GM18951 (cell line): ENCODE data around the gene GMEB2.

Source experiments
- POLR2A ChIP-seq: IDR thresholded peaks from 4 replicates; pipeline ENCODE4 v1.6.1; 2011; ENCODE audit warnings: mild to moderate bottlenecking; ENCODE audit not compliant: insufficient read length, insufficient read depth; ENCODE audit errors: extremely low read depth
- in situ Hi-C: fragments of 300-500 bp; cut with MboI; formaldehyde crosslinking; loops from one replicate; pipeline ENCODE4 v1.12.0; 2022; ENCODE audit warnings: low sequenced_read_pairs, mixed read lengths, inconsistent platforms; ENCODE audit not compliant: unreplicated experiment

The GMEB2 gene

GRCh38 chr20:63590218-63591146 lies 36.4 kb downstream of the GMEB2 start:
- TF ChIP-seq POLR2A = no peak
- in situ Hi-C loops = no loop called here

DNA sequence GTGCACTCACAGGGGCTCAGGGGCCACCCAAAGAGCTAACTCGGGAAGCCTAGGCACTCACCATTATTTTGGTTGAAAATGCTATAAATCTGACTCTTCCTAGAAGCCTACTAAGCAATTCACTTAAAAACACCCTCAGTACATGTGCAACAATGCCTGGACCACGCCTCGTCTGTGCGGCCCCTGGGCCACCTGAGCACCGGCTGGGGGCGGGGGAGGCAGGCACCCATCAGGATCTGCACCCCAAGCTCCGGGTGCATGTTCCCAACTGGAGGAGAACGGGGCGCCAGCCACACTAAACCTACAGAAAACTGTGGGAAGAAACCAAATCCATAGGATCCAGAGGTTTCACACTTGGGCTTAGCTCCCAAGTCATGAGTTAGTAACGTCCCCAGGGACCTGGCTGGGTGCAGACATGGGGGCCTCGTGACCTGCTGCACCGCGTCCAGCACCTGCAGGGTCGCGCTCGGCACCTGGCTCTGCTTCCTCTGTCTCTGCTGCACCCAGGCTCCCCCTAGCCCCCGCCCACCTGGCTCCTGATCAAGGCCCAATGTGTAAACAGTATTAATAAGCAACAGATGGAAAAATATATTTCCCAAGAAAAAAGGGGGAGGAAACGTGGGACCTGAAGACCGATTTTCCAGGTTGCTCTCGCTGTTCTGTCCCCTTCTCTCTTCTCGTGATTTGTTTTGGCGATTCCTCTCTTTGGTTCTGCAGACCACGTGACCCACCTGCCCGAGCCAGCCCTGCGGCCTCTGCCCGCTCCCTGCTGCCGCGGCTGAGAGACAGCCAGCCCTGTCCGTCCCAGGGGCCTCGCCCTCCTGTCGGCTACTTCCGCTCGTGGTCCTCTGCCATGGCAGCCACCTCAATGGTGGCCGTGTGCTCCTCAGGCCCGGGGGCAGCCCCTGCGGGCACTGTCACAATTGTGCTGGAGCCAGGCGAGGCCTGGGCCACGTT lies 37.4 kb downstream of the GMEB2 start:
- TF ChIP-seq POLR2A = no peak
- in situ Hi-C loops = no loop called here

DNA sequence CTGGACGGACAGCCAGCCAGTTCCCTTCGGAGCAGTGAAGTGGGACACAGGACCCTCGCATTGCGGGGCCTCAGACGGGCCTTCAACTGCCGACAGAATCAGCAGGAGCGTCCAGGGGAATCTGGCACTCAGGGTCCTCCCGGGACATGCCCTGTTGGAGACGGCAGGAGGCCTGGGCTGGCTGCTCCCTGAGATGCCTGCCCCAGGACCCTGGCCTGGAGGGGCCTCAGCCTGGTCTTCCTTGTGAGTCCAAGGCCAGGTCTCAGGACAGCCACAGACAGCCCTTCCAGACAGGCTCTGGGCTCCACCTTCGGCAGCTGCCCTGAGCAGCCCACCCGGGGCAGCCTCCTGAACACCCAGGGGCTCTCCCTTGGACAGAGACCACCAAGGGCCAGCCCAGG lies 38.3 kb downstream of the GMEB2 start:
- no peak for TF ChIP-seq POLR2A
- in situ Hi-C loops = no loop called here

- in situ Hi-C loops = no loop called here
Observed at GRCh38 chr20:63587776-63588591, 38.9 kb downstream of the GMEB2 start.

DNA sequence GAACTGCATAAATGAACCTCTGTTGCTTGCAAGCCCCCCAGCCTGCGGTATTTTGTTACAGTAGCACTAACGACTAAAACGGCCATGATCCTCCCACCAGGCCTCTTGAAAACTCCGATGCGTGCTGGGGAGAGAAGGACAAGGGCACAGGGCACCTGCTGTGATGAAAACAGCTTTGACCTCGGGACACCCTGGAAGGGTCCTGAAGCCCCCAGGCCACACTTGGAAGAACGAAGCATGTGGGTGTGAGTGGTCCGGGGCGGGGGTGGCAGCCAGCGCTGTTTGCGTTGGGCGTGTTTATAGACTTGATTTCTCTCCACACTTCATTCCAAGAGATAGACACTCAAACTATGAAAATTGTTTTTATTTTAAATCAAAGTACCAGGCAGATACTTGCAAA lies 39.6 kb downstream of the GMEB2 start:
- TF ChIP-seq POLR2A = no peak

More at GRCh38 chr20:63587776-63588591, 38.9 kb downstream of the GMEB2 start:
- no peak for TF ChIP-seq POLR2A

GRCh38 chr20:63586797-63587196 lies 40.1 kb downstream of the GMEB2 start:
- TF ChIP-seq POLR2A = no peak
- in situ Hi-C loops = no loop called here

More for the DNA sequence above, 39.6 kb downstream of the GMEB2 start:
- in situ Hi-C loops = no loop called here

DNA sequence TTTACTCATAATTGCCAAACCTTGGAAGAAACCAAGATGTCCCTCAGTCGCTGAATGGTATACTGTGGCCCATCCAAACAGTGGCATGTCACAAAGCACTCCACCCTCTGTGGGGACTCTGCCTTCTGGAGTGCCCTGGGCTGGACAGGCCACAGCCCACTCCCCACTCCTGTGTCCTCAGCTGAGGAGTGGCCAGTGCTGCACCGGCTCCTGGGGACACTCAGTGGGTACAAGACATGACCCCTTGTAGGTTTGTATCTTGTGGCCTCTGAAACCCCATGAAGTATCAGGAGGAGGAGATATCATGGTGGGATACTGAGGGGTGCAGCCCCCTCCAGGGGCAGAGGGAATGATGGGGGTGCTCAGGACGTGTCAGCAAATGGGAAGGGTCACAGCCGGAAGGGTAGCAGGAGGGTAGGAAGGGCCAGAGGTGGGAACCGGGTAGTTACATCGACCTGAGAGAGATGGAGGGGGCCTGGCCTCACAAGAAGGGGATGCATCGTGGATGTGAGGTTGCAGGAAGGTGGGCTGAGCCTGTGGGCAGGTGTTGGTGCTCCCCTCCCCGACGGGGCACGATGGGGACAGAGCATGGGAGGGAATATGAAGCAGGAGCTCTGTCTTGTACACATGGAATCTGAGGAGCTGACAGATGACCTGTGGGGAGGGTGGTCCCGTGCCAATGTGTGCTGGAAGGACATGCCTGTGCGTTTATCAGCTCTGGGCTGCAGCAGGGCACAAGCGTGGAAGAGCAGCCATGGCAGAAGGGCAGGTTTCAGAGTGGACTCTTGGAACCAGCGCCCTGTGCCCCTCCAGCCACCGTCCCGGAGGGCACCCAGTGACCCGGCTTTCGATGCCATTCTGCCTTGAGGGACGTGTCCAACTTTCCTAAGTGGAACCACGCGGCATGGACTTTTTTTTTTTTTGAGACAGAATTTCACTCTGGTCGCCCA lies 41.0 kb downstream of the GMEB2 start:
- in situ Hi-C loops = no loop called here
- TF ChIP-seq POLR2A = no peak

DNA sequence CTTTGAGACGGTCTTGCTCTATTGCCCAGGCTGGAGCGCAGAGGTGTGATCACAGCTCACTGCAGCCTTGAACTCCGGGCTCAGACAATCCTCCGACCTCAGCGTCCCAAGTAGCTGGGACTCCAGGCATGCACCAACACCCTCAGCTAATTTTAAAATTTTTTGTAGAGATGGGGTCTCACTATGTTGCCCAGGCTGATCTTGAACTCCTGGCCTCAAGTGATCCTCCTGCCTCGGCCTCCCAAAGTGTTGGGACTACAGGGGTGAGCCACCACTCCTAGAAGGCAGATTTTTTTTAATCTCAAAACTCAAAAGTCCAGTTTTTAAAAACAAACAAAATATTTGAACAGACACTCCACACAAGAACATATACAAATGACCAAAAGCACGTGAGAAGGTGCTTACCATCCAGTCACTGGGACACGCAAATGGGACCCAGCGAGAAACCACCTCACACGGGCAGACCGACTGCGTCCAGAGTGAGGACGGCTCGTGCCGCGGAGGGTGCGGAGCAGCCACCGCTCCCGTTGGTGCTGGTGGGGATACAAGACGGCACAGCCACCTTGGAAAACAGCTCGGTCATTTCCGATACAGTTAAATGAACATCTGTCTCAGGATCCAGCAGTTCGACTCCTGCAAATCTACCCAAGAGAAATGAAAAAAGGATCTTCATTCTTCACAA lies 44.4 kb downstream of the GMEB2 start:
- no peak for TF ChIP-seq POLR2A
- in situ Hi-C loops = no loop called here

DNA sequence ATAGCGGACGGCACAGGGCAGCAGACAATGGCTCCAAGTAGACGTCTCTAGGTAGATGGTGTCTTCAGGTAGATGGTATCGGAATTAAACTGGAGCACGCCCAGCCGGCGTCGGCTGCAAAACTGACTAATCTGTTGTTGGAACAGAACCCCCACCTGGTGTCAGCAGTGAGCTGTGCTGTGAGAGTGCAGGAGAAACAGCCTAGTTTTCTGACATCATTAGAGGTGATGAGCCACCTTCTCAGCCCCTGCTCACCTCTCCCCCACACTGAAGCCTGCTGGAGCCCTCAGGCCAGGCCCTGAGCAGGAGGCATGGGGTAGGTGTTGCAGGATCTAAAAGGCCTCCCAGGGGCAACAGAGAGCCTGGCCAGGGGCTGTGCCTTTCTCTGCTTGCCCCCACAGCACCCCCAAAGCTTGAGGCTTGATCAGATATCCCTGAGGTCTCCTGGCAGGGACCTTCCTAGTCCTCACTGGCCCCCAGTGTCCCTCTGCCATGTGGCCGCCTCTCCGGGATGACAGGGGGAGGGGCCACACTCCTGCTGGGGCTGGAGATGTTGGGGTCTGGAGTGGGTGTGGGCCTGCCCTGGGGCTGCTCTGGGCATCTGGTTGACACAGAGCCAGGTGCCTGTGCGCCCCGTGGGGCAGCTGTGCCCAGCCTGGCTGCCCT lies 46.0 kb downstream of the GMEB2 start:
- no peak for TF ChIP-seq POLR2A
- in situ Hi-C loops = no loop called here

DNA sequence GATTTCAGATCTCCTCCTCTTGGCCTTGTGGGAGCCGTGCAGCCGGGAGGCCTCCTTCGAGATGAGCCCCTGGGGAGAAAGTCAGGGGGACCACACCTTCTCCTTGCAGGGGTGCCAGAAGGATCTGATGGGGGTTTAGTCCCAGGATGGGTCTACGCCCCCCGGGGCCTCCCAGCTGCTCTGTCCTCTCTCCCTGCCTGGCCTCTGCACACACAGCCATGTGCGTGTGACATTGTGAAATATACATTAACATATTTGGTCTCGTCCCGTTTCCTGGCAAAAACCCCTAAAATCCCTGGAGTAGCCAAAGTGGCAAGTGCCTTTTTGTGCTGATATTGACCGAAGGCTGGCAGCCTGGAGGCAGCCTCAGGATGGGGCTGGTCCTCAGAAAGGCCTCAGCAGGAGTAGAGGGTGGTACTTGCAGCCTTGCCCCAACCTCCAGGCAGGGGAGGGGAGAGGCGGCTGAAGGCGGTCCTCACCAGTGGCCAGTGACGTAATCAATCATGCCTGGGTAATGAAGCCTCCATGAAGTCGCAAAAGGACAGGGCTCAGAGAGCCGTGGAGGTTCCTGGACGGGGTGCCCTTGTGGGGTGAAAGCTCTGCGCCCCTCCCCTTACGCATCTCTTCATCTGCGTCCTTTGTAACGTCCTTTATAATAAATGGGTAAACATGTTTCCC lies 47.7 kb downstream of the GMEB2 start:
- TF ChIP-seq POLR2A = no peak
- in situ Hi-C loops = no loop called here

DNA sequence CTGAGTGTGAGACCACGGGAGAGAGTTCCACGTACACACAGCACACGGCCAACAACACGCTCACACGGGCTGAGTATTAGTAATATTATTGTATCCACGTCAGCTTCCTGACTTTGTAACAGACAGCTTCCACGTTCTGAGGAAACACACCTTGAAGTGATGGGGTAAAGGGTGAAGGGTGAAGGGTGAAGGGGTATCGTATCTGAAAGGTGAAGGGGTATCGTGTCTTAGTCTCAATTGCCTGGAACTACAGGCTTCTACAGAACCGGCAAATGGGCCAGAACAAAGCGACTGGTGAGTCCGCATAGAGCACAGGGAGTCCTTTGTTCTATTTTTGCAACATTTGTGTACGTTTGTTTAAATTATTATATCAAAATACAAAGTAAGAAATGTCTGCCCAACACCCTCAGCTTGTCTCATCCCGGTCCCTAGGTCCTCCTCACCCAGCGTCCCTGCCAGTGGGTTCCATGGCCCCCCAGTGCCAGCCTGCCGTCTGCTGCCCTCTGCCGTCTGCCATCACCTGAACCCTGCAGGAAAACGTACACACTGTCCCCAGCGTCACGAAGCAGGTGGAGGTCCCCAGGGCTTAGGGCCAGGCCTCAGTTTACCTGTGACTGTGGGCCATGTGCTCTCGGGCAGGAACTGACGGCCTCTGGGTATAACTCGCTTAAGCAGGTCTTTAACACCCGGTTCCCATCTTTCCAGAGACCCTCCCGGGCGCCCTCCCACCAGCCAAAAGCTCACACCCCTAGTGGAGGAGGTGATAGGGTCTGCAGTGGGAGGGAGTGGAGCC lies 48.5 kb downstream of the GMEB2 start:
- in situ Hi-C loops = no loop called here
- no peak for TF ChIP-seq POLR2A
